HCT116 (cell line): ENCODE measurements around the gene GPC1.

Experiments used
- EGR1 ChIP-seq: IDR thresholded peaks from 2 replicates; pipeline ENCODE4 v1.6.1; 2012; ENCODE audit warnings: low read depth
- EZH2 ChIP-seq: fragments of 200-600 bp; sonication (generic); IDR thresholded peaks from 2 replicates; pipeline ENCODE4 v1.6.1; 2017; ENCODE audit warnings: antibody characterized with exemption, mixed run types
- EZH2phosphoT487 ChIP-seq: fragments of 200-600 bp; IDR thresholded peaks from 2 replicates; pipeline ENCODE4 v1.6.1; 2018; ENCODE audit warnings: antibody characterized with exemption, borderline replicate concordance
- POLR2A ChIP-seq: IDR thresholded peaks from 2 replicates; pipeline ENCODE4 v1.7.0; 2011; ENCODE audit warnings: borderline replicate concordance; ENCODE audit not compliant: insufficient read depth, insufficient read length; ENCODE audit errors: extremely low read depth
- SIN3A ChIP-seq: IDR thresholded peaks from 2 replicates; pipeline ENCODE4 v1.6.1; 2012; ENCODE audit warnings: low read depth
- ZFX ChIP-seq: fragments of 450-650 bp; IDR thresholded peaks from 2 replicates; pipeline ENCODE4 v1.6.1; 2017
- TF ChIP-seq, protein P1 (sequence below), 3 experiments: fragments of 200-600 bp in 1 of 3; sonication (generic) in 1 of 3; IDR thresholded peaks in 2 of 3; conservative IDR thresholded peaks in 1 of 3; 2 replicates each; pipeline ENCODE4 v1.5.1; 2012 to 2017; ENCODE audit warnings: low read depth in 2 of 3, low read length in 2 of 3, antibody characterized with exemption in 1 of 3, borderline replicate concordance in 1 of 3, control low read depth in 1 of 3, mild to moderate bottlenecking in 1 of 3, mixed read lengths in 1 of 3, mixed run types in 1 of 3, moderate library complexity in 1 of 3; ENCODE audit not compliant: insufficient read depth in 1 of 3
- TF ChIP-seq, protein P2 (sequence below): IDR thresholded peaks from 2 replicates; pipeline ENCODE4 v1.6.1; 2012; ENCODE audit warnings: low read depth

DNA sequence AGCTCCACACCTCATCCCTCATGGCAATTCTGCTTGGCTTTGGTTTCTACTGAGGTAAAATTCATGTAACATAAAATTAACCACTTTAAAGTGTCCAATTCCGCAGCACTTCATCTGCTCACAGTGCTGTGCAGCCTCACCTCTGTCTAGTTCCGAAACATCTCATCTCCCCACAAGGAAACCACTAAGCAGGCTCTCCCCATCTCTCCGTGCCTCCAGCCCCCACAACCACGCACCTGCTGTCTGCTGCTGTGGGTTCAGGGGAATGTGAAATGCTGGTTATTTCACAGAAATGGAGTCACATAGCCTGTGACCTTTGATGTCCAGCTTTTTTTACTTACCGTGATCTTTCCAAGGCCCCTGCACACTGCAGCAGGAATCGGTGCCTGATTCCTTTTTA is 7.7 kb upstream of the GPC1 start:
- TF ChIP-seq SIN3A (no peak), POLR2A (no peak), EZH2phosphoT487 (no peak), ZFX (no peak), EZH2 (no peak), EGR1 (no peak)
- TF ChIP-seq, protein P1, sequence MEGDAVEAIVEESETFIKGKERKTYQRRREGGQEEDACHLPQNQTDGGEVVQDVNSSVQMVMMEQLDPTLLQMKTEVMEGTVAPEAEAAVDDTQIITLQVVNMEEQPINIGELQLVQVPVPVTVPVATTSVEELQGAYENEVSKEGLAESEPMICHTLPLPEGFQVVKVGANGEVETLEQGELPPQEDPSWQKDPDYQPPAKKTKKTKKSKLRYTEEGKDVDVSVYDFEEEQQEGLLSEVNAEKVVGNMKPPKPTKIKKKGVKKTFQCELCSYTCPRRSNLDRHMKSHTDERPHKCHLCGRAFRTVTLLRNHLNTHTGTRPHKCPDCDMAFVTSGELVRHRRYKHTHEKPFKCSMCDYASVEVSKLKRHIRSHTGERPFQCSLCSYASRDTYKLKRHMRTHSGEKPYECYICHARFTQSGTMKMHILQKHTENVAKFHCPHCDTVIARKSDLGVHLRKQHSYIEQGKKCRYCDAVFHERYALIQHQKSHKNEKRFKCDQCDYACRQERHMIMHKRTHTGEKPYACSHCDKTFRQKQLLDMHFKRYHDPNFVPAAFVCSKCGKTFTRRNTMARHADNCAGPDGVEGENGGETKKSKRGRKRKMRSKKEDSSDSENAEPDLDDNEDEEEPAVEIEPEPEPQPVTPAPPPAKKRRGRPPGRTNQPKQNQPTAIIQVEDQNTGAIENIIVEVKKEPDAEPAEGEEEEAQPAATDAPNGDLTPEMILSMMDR (IDR thresholded peaks at IDR 0.05 in 2 of 3, conservative IDR thresholded peaks at IDR 0.05 in 1 of 3; ENCODE audit: borderline replicate concordance in 1 of 3, insufficient read depth in 1 of 3, low read depth in 2 of 3, low read length in 2 of 3), result no peak
- TF ChIP-seq, protein P2, sequence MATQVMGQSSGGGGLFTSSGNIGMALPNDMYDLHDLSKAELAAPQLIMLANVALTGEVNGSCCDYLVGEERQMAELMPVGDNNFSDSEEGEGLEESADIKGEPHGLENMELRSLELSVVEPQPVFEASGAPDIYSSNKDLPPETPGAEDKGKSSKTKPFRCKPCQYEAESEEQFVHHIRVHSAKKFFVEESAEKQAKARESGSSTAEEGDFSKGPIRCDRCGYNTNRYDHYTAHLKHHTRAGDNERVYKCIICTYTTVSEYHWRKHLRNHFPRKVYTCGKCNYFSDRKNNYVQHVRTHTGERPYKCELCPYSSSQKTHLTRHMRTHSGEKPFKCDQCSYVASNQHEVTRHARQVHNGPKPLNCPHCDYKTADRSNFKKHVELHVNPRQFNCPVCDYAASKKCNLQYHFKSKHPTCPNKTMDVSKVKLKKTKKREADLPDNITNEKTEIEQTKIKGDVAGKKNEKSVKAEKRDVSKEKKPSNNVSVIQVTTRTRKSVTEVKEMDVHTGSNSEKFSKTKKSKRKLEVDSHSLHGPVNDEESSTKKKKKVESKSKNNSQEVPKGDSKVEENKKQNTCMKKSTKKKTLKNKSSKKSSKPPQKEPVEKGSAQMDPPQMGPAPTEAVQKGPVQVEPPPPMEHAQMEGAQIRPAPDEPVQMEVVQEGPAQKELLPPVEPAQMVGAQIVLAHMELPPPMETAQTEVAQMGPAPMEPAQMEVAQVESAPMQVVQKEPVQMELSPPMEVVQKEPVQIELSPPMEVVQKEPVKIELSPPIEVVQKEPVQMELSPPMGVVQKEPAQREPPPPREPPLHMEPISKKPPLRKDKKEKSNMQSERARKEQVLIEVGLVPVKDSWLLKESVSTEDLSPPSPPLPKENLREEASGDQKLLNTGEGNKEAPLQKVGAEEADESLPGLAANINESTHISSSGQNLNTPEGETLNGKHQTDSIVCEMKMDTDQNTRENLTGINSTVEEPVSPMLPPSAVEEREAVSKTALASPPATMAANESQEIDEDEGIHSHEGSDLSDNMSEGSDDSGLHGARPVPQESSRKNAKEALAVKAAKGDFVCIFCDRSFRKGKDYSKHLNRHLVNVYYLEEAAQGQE, result no peak
